K562 (cell line): ENCODE measurements around the gene ATXN7L2. TPM values are rescaled to one million over a fixed set of nuclear protein-coding genes. Genes with fewer than 3 reads are reported as not detected.

Source experiments
- CBX2 ChIP-seq: fragments of 200-600 bp; sonication (generic); IDR thresholded peaks from one replicate; pipeline ENCODE4 v1.6.1; 2012; ENCODE audit warnings: mild to moderate bottlenecking, low read length, inconsistent platforms; ENCODE audit not compliant: insufficient read depth, poor library complexity, severe bottlenecking
- ELF4 ChIP-seq: fragments of 450-650 bp; formaldehyde crosslinking; IDR thresholded peaks from 2 replicates; pipeline ENCODE4 v1.4.0; 2022; ENCODE audit warnings: missing genetic modification characterization
- GTF2F1 ChIP-seq: IDR thresholded peaks from 2 replicates; pipeline ENCODE4 v1.6.1; 2011; ENCODE audit warnings: low read depth, low read length, improper control_type of control experiment
- KLF1 ChIP-seq: fragments of 450-650 bp; IDR thresholded peaks from 2 replicates; pipeline ENCODE4 v1.6.1; 2016; ENCODE audit warnings: missing genetic modification characterization, missing compliant biosample characterization
- POLR2AphosphoS2 ChIP-seq: IDR thresholded peaks from 2 replicates; pipeline ENCODE4 v1.6.1; 2012; ENCODE audit warnings: low read length, improper control_type of control experiment
- TEAD2 ChIP-seq: fragments of 450-650 bp; IDR thresholded peaks from 2 replicates; pipeline ENCODE4 v1.6.1; 2016; ENCODE audit warnings: missing genetic modification characterization, control low read depth, missing compliant biosample characterization
- TOE1 ChIP-seq, 2 experiments: fragments of 450-650 bp in 1 of 2; sonication (generic) in 1 of 2; formaldehyde crosslinking in 1 of 2; IDR thresholded peaks; 2 replicates each; pipeline versions ENCODE4 v1.7.1 to v1.8.0; 2016 to 2022; ENCODE audit warnings: borderline replicate concordance in 2 of 2, mild to moderate bottlenecking in 2 of 2, antibody characterized with exemption in 1 of 2, inconsistent platforms in 1 of 2, low read depth in 1 of 2, missing genetic modification reagents in 1 of 2, moderate library complexity in 1 of 2
- ZNF184 ChIP-seq: sonication (generic); formaldehyde crosslinking; IDR thresholded peaks from 2 replicates; pipeline ENCODE4 v1.5.0; 2020; ENCODE audit warnings: missing genetic modification reagents
- ZNF23 ChIP-seq: fragments of 250-450 bp; sonication (Bioruptor Pico); IDR thresholded peaks from 2 replicates; pipeline ENCODE4 v1.4.0; 2020; ENCODE audit warnings: mild to moderate bottlenecking
- ZNF696 ChIP-seq: fragments of 250-450 bp; sonication (Bioruptor Pico); conservative IDR thresholded peaks from 2 replicates; pipeline ENCODE4 v1.4.0; 2020; ENCODE audit warnings: mild to moderate bottlenecking, moderate library complexity
- polyA plus RNA-seq, 8 experiments: library from polyadenylated mRNA; depleted of rRNA in 4 of 8; stranded (reverse) in 5 of 8; unstranded in 3 of 8; fragments of >200 nt; fragmentation: Nextera tagmentation in 2 of 8; fragmentation: Illumina TruSeq in 1 of 8; extraction: Ambion mirVana in 2 of 8; extraction: Trizol in 1 of 8; gene quantifications; 2 replicates each; pipeline versions ENCODE4 v1.2.1 to v1.2.3, GENCODE V29; 2011 to 2014; ENCODE audit warnings: inconsistent platforms in 1 of 8, missing spikeins in 1 of 8
- total RNA-seq, 7 experiments: library from RNA; depleted of rRNA in 6 of 7; stranded (reverse); fragments of >200 nt in 6 of 7; fragmentation: Illumina TruSeq in 2 of 7; extraction: Trizol in 2 of 7; gene quantifications; 2 replicates each; pipeline versions ENCODE4 v1.2.1 to v1.2.3, GENCODE V29; 2011 to 2021; ENCODE audit warnings: low replicate concordance in 1 of 7
- TF ChIP-seq, protein P1 (sequence below): fragments of 250-450 bp; sonication (Bioruptor Pico); IDR thresholded peaks from 2 replicates; pipeline ENCODE4 v1.8.0; 2022; ENCODE audit warnings: moderate library complexity, mild to moderate bottlenecking, inconsistent platforms
- TF ChIP-seq, protein P2 (sequence below): fragments of 450-650 bp; conservative IDR thresholded peaks from 2 replicates; pipeline ENCODE4 v1.6.1; 2016; ENCODE audit warnings: missing genetic modification characterization, low read depth, mild to moderate bottlenecking, control low read depth, missing compliant biosample characterization
- TF ChIP-seq, protein P3 (sequence below): fragments of 250-450 bp; sonication (Bioruptor Pico); IDR thresholded peaks from 2 replicates; pipeline ENCODE4 v1.4.0; 2020; ENCODE audit warnings: borderline replicate concordance
- TF ChIP-seq, protein P4 (sequence below): fragments of 250-450 bp; sonication (Bioruptor Pico); IDR thresholded peaks from 2 replicates; pipeline ENCODE4 v1.8.0; 2022; ENCODE audit warnings: moderate library complexity, mild to moderate bottlenecking, inconsistent platforms
- TF ChIP-seq, protein P5 (sequence below): fragments of 250-450 bp; sonication (Bioruptor Pico); IDR thresholded peaks from 2 replicates; pipeline ENCODE4 v1.8.0; 2021; ENCODE audit warnings: borderline replicate concordance, mild to moderate bottlenecking, moderate library complexity; ENCODE audit not compliant: poor library complexity, severe bottlenecking
- TF ChIP-seq, protein P6 (sequence below): fragments of 250-450 bp; sonication (Bioruptor Pico); IDR thresholded peaks from 2 replicates; pipeline ENCODE4 v1.5.0; 2020; ENCODE audit warnings: mild to moderate bottlenecking
- TF ChIP-seq, protein P7 (sequence below): fragments of 250-450 bp; sonication (Bioruptor Pico); IDR thresholded peaks from 2 replicates; pipeline ENCODE4 v1.5.1; 2021; ENCODE audit warnings: mild to moderate bottlenecking

The ATXN7L2 gene
- total and polyA plus RNA-seq, 9 of the 15 experiments (the other 6 are each of a cell fraction or from before 2014, with no cell fraction given), result 0.21 to 10.4 (median 5.8) TPM

DNA sequence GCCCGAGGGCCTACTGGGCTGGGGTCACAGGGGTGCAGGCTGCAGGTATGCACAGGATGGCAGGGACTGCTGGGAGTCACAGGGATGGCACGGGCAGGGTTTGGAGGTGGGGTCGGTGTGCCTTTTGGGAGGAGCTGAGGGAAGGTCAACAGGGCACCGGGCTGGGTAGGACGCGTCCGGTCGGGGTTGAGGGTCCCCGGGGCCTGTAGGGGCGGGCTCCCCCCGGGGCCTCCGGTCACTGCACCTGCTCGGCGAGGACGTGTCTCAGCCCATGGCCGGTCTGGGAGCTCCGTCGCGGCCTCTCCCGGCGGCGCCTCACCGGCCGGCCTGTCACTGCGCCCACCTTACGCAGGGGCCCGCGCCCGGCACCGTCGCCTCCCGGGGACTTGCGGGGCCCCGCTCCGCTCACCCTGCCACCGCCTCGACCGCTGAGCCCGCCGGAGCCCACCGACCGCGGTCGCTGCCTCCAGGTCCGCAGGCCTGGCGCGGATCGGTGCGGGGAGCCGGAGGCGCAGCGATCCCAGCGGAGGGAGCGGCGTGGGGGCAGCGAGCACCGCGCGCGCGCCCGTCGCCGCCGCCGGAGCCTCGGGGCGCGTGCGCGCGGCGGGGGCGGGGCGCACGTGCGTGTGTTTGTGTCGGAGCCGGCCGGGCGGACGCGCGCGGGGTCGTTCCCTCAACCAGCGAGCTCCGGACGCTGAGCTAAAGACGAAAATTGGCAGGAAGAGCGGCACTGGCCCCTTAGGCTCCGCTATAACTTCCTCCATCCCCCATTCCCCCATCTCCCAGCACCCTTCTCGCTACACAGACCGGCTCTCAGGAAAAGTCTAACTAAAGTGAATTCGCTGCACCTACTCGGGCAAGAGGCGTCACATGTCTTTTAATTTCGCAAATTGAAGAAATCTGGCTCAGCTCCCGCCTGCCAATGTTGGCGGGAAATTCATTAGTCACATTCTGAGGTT is 25.8 kb downstream of the ATXN7L2 start, which contains the start of gene AMIGO1 (continued):
- TF ChIP-seq, protein P1, sequence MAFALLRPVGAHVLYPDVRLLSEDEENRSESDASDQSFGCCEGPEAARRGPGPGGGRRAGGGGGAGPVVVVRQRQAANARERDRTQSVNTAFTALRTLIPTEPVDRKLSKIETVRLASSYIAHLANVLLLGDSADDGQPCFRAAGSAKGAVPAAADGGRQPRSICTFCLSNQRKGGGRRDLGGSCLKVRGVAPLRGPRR, result no peak
- TF ChIP-seq ZNF696 (CRISPR knock-in tag), result no peak
- TF ChIP-seq KLF1 (tag), result no peak
- no peak for TF ChIP-seq CBX2
- TF ChIP-seq, protein P2, sequence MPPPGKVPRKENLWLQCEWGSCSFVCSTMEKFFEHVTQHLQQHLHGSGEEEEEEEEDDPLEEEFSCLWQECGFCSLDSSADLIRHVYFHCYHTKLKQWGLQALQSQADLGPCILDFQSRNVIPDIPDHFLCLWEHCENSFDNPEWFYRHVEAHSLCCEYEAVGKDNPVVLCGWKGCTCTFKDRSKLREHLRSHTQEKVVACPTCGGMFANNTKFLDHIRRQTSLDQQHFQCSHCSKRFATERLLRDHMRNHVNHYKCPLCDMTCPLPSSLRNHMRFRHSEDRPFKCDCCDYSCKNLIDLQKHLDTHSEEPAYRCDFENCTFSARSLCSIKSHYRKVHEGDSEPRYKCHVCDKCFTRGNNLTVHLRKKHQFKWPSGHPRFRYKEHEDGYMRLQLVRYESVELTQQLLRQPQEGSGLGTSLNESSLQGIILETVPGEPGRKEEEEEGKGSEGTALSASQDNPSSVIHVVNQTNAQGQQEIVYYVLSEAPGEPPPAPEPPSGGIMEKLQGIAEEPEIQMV (tag), result no peak
- TF ChIP-seq POLR2AphosphoS2, result no peak
- TF ChIP-seq, protein P3, sequence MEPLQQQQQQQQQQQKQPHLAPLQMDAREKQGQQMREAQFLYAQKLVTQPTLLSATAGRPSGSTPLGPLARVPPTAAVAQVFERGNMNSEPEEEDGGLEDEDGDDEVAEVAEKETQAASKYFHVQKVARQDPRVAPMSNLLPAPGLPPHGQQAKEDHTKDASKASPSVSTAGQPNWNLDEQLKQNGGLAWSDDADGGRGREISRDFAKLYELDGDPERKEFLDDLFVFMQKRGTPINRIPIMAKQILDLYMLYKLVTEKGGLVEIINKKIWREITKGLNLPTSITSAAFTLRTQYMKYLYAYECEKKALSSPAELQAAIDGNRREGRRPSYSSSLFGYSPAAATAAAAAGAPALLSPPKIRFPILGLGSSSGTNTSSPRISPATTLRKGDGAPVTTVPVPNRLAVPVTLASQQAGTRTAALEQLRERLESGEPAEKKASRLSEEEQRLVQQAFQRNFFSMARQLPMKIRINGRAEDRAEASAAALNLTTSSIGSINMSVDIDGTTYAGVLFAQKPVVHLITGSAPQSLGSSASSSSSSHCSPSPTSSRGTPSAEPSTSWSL (CRISPR knock-in tag), result no peak
- no peak for TF ChIP-seq TEAD2 (tag)
- no peak for TF ChIP-seq ELF4 (CRISPR knock-in tag)
- TF ChIP-seq ZNF23 (CRISPR knock-in tag), result no peak
- TF ChIP-seq, protein P4, sequence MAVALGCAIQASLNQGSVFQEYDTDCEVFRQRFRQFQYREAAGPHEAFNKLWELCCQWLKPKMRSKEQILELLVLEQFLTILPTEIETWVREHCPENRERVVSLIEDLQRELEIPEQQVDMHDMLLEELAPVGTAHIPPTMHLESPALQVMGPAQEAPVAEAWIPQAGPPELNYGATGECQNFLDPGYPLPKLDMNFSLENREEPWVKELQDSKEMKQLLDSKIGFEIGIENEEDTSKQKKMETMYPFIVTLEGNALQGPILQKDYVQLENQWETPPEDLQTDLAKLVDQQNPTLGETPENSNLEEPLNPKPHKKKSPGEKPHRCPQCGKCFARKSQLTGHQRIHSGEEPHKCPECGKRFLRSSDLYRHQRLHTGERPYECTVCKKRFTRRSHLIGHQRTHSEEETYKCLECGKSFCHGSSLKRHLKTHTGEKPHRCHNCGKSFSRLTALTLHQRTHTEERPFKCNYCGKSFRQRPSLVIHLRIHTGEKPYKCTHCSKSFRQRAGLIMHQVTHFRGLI (CRISPR knock-in tag), result no peak
- TF ChIP-seq TOE1 (IDR thresholded peaks at IDR 0.05; ENCODE audit: borderline replicate concordance), result no peak
- TF ChIP-seq TOE1 (CRISPR knock-in tag; IDR thresholded peaks at IDR 0.05; ENCODE audit: borderline replicate concordance, low read depth), result no peak
- TF ChIP-seq GTF2F1, result no peak
- TF ChIP-seq, protein P5, sequence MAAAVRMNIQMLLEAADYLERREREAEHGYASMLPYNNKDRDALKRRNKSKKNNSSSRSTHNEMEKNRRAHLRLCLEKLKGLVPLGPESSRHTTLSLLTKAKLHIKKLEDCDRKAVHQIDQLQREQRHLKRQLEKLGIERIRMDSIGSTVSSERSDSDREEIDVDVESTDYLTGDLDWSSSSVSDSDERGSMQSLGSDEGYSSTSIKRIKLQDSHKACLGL (CRISPR knock-in tag), result no peak
- TF ChIP-seq, protein P6, sequence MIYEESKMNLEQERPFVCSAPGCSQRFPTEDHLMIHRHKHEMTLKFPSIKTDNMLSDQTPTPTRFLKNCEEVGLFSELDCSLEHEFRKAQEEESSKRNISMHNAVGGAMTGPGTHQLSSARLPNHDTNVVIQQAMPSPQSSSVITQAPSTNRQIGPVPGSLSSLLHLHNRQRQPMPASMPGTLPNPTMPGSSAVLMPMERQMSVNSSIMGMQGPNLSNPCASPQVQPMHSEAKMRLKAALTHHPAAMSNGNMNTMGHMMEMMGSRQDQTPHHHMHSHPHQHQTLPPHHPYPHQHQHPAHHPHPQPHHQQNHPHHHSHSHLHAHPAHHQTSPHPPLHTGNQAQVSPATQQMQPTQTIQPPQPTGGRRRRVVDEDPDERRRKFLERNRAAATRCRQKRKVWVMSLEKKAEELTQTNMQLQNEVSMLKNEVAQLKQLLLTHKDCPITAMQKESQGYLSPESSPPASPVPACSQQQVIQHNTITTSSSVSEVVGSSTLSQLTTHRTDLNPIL (CRISPR knock-in tag), result no peak
- TF ChIP-seq ZNF184, result no peak
- TF ChIP-seq, protein P7, sequence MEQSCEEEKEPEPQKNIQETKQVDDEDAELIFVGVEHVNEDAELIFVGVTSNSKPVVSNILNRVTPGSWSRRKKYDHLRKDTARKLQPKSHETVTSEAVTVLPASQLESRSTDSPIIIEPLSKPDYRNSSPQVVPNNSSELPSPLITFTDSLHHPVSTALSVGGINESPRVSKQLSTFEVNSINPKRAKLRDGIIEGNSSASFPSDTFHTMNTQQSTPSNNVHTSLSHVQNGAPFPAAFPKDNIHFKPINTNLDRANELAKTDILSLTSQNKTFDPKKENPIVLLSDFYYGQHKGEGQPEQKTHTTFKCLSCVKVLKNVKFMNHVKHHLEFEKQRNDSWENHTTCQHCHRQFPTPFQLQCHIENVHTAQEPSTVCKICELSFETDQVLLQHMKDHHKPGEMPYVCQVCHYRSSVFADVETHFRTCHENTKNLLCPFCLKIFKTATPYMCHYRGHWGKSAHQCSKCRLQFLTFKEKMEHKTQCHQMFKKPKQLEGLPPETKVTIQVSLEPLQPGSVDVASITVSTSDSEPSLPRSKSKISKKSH (CRISPR knock-in tag), result no peak
